IgD-negative memory B cell (primary cell): ENCODE results near the gene VSIG10. TPM values are rescaled to one million over a fixed set of nuclear protein-coding genes. Genes with fewer than 3 reads are reported as not detected.
"Not testable (repeated sequence)": the region's sequence is repeated elsewhere in the genome, so short reads cannot be mapped to it uniquely, and the experiment has no call there.

ENCODE experiments used
- H3K27ac Mint-ChIP-seq, 3 donors: one replicate each; pipeline ENCODE4 v1.8.0; 2020 to 2022; ENCODE audit warnings: mild to moderate bottlenecking in 3 of 3, mixed read lengths in 3 of 3, moderate library complexity in 1 of 3
- H3K27me3 Mint-ChIP-seq: one replicate; pipeline ENCODE4 v1.8.0; 2021; ENCODE audit warnings: mixed read lengths
- H3K36me3 Mint-ChIP-seq: one replicate; pipeline ENCODE4 v1.8.0; 2020; ENCODE audit warnings: mild to moderate bottlenecking, mixed read lengths
- H3K4me1 Mint-ChIP-seq, 3 donors: one replicate each; pipeline ENCODE4 v1.8.0; 2020 to 2022; ENCODE audit warnings: mixed read lengths in 3 of 3, mild to moderate bottlenecking in 1 of 3
- H3K4me3 Mint-ChIP-seq, 4 donors: one replicate each; pipeline ENCODE4 v1.8.0; 2020 to 2022; ENCODE audit warnings: mild to moderate bottlenecking in 4 of 4, mixed read lengths in 4 of 4, moderate library complexity in 3 of 4
- H3K9me3 Mint-ChIP-seq, 3 donors: one replicate each; pipeline ENCODE4 v1.8.0; 2020 to 2021; ENCODE audit warnings: mixed read lengths in 3 of 3, mild to moderate bottlenecking in 1 of 3
- polyA plus RNA-seq: library from polyadenylated mRNA; unstranded; fragments of 300-500 nt; fragmentation: Illumina TruSeq; gene quantifications from one replicate; pipeline ENCODE4 v1.2.3, GENCODE V29; 2021

VSIG10 gene
- polyA plus RNA-seq, 1 donor from 2014 or later = 3.4 TPM

- Mint-ChIP-seq H3K27ac (no peak overlapping the region), H3K9me3 (no peaks in the 10 kb centered on the region), H3K4me1 (peaks cover 0 to 1% (median 0%) of the 10 kb centered on the region in 3 donors), H3K27me3 (peaks cover 7% of the 10 kb centered on the region), H3K36me3 (no peaks in the 10 kb centered on the region), H3K4me3 (no peak overlapping the region)
These were observed 9.8 kb downstream of the VSIG10 start for GRCh38 chr12:118094039-118094438.

GRCh38 chr12:118089782-118090181, 14.0 kb downstream of the VSIG10 start:
- no peaks in the 10 kb centered on the region for H3K27me3 Mint-ChIP-seq
- H3K27ac Mint-ChIP-seq = no peak overlapping the region
- H3K9me3 Mint-ChIP-seq = no peaks in the 10 kb centered on the region
- H3K4me3 Mint-ChIP-seq = peak overlapping the region in 1 of 4 donors; percentile 19
- no peaks in the 10 kb centered on the region for H3K36me3 Mint-ChIP-seq
- peaks cover 0 to 1% (median 0%) of the 10 kb centered on the region in 3 donors for H3K4me1 Mint-ChIP-seq

- H3K4me3 Mint-ChIP-seq = no peak overlapping the region
- no peak overlapping the region for H3K27ac Mint-ChIP-seq
- no peaks in the 10 kb centered on the region for H3K4me1 Mint-ChIP-seq
- H3K27me3 Mint-ChIP-seq = peaks cover 4% of the 10 kb centered on the region
- H3K36me3 Mint-ChIP-seq = peaks cover 1% of the 10 kb centered on the region
- H3K9me3 Mint-ChIP-seq = peaks cover 0 to 6% (median 0%) of the 10 kb centered on the region in 3 donors
These were observed 21.6 kb downstream of the VSIG10 start for GRCh38 chr12:118082161-118082560.

GRCh38 chr12:118081521-118081920, 22.3 kb downstream of the VSIG10 start:
- H3K4me1 Mint-ChIP-seq, H3K27me3 Mint-ChIP-seq, H3K36me3 Mint-ChIP-seq, H3K4me3 Mint-ChIP-seq, H3K27ac Mint-ChIP-seq, H3K9me3 Mint-ChIP-seq: not testable (repeated sequence)

GRCh38 chr12:118073768-118074167, 30.0 kb downstream of the VSIG10 start:
- peaks cover 1% of the 10 kb centered on the region for H3K36me3 Mint-ChIP-seq
- H3K27ac Mint-ChIP-seq = no peak overlapping the region
- H3K4me3 Mint-ChIP-seq = peak overlapping the region in 1 of 4 donors; percentile 52
- H3K27me3 Mint-ChIP-seq = no peaks in the 10 kb centered on the region
- peaks cover 0 to 6% (median 0%) of the 10 kb centered on the region in 3 donors for H3K9me3 Mint-ChIP-seq
- peaks cover 0 to 2% (median 2%) of the 10 kb centered on the region in 3 donors for H3K4me1 Mint-ChIP-seq

- Mint-ChIP-seq H3K27me3 (peaks cover 5% of the 10 kb centered on the region), H3K4me1 (peaks cover 2 to 5% (median 3%) of the 10 kb centered on the region in 3 donors), H3K9me3 (no peaks in the 10 kb centered on the region), H3K36me3 (no peaks in the 10 kb centered on the region), H3K27ac (no peak overlapping the region), H3K4me3 (no peak overlapping the region)
These were observed 33.2 kb downstream of the VSIG10 start for GRCh38 chr12:118070650-118071049.

GRCh38 chr12:118068445-118068844, 35.4 kb downstream of the VSIG10 start:
- peaks cover 11 to 22% (median 15%) of the 10 kb centered on the region in 3 donors for H3K4me1 Mint-ChIP-seq
- H3K9me3 Mint-ChIP-seq = no peaks in the 10 kb centered on the region
- H3K27ac Mint-ChIP-seq = no peak overlapping the region
- H3K36me3 Mint-ChIP-seq = no peaks in the 10 kb centered on the region
- no peak overlapping the region for H3K4me3 Mint-ChIP-seq
- peaks cover 5% of the 10 kb centered on the region for H3K27me3 Mint-ChIP-seq

GRCh38 chr12:118065380-118065779, 38.4 kb downstream of the VSIG10 start:
- H3K4me1 Mint-ChIP-seq = peaks cover 16 to 22% (median 21%) of the 10 kb centered on the region in 3 donors
- no peaks in the 10 kb centered on the region for H3K36me3 Mint-ChIP-seq
- H3K27ac Mint-ChIP-seq = no peak overlapping the region
- H3K4me3 Mint-ChIP-seq = peak overlapping the region in 3 of 4 donors; percentile 3 to 93 (median 18)
- H3K27me3 Mint-ChIP-seq = peaks cover 9% of the 10 kb centered on the region
- no peaks in the 10 kb centered on the region for H3K9me3 Mint-ChIP-seq

GRCh38 chr12:118064608-118065007, 39.2 kb downstream of the VSIG10 start:
- H3K36me3 Mint-ChIP-seq = no peaks in the 10 kb centered on the region
- peak overlapping the region in 3 of 4 donors; percentile 37 to 93 (median 82) for H3K4me3 Mint-ChIP-seq
- H3K27me3 Mint-ChIP-seq = peaks cover 9% of the 10 kb centered on the region
- no peaks in the 10 kb centered on the region for H3K9me3 Mint-ChIP-seq
- peaks cover 19 to 30% (median 27%) of the 10 kb centered on the region in 3 donors for H3K4me1 Mint-ChIP-seq
- no peak overlapping the region for H3K27ac Mint-ChIP-seq

GRCh38 chr12:118063576-118064391, 40.0 kb downstream of the VSIG10 start:
- Mint-ChIP-seq H3K4me3 (peak overlapping the region in 3 of 4 donors; percentile 46 to 93 (median 77)), H3K27me3 (peaks cover 9% of the 10 kb centered on the region)

GRCh38 chr12:118061873-118062843, 41.7 kb downstream of the VSIG10 start:
- no peaks in the 10 kb centered on the region for H3K9me3 Mint-ChIP-seq
- peaks cover 7% of the 10 kb centered on the region for H3K27me3 Mint-ChIP-seq
- H3K36me3 Mint-ChIP-seq = no peaks in the 10 kb centered on the region
- H3K4me1 Mint-ChIP-seq = peaks cover 22 to 35% (median 33%) of the 10 kb centered on the region in 3 donors
- peak overlapping the region; percentile 25 to 88 (median 30) for H3K27ac Mint-ChIP-seq
- peak overlapping the region; percentile 78 to 99 (median 90) for H3K4me3 Mint-ChIP-seq

More at GRCh38 chr12:118063576-118064391, 40.0 kb downstream of the VSIG10 start:
- Mint-ChIP-seq H3K9me3 (no peaks in the 10 kb centered on the region), H3K27ac (peak overlapping the region in 1 of 3 donors; percentile 18), H3K36me3 (no peaks in the 10 kb centered on the region), H3K4me1 (peaks cover 22 to 35% (median 32%) of the 10 kb centered on the region in 3 donors)

- H3K27ac Mint-ChIP-seq = peak within 1 kb of the TSS; percentile 44 to 98 (median 92)
- peaks cover 4% of the 10 kb centered on the region for H3K27me3 Mint-ChIP-seq
- no peaks in the 10 kb centered on the region for H3K36me3 Mint-ChIP-seq
- no peaks in the 10 kb centered on the region for H3K9me3 Mint-ChIP-seq
- H3K4me3 Mint-ChIP-seq = peak within 1 kb of the TSS; percentile 82 to 99 (median 94)
- peaks cover 23 to 36% (median 34%) of the 10 kb centered on the region in 3 donors for H3K4me1 Mint-ChIP-seq
These were observed 42.6 kb downstream of the VSIG10 start, which contains the start of gene WSB2 for GRCh38 chr12:118061011-118061872. TSS of gene WSB2 (minus strand) at chr12:118061179. CDS start at chr12:118061048, 131 bp downstream.

GRCh38 chr12:118060301-118061010, 43.4 kb downstream of the VSIG10 start:
- H3K36me3 Mint-ChIP-seq = no peaks in the 10 kb centered on the region
- H3K4me1 Mint-ChIP-seq = peaks cover 21 to 36% (median 33%) of the 10 kb centered on the region in 3 donors
- H3K27me3 Mint-ChIP-seq = peaks cover 4% of the 10 kb centered on the region
- H3K9me3 Mint-ChIP-seq = no peaks in the 10 kb centered on the region
- peak overlapping the region; percentile 44 to 98 (median 92) for H3K27ac Mint-ChIP-seq
- peak overlapping the region; percentile 82 to 94 (median 90) for H3K4me3 Mint-ChIP-seq
